ENCODE measurements around the gene SNRPF. TPM values are rescaled to one million over a fixed set of nuclear protein-coding genes. Genes with fewer than 3 reads are reported as not detected.

The SNRPF gene
- total and polyA plus RNA-seq, 8 donors, result 10.9 to 55.4 (median 31.2) TPM; not detected in 2

DNA sequence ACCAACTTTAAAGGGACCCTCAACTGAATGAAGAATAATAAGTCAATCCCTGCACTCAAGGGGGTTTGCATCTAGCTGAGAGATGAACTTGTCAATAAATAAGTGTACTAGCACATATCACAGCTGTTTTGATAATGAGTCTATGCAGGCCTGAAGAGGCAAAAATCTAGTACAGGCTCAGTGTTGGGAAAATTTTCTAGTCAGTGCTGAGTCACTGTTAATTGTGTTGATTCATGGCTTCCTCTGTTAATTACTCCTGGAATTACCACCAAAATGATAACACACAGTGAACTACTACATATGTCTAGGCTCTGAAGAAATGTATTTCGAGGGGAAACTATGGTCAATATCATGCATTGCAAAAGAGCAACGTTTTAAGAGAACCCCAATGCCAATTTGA lies 18.9 kb downstream of the SNRPF start:
- intact Hi-C loops (cut with DNase I; ENCODE audit: low total_unique reads), result no loop called here
- TF ChIP-seq, protein P1, sequence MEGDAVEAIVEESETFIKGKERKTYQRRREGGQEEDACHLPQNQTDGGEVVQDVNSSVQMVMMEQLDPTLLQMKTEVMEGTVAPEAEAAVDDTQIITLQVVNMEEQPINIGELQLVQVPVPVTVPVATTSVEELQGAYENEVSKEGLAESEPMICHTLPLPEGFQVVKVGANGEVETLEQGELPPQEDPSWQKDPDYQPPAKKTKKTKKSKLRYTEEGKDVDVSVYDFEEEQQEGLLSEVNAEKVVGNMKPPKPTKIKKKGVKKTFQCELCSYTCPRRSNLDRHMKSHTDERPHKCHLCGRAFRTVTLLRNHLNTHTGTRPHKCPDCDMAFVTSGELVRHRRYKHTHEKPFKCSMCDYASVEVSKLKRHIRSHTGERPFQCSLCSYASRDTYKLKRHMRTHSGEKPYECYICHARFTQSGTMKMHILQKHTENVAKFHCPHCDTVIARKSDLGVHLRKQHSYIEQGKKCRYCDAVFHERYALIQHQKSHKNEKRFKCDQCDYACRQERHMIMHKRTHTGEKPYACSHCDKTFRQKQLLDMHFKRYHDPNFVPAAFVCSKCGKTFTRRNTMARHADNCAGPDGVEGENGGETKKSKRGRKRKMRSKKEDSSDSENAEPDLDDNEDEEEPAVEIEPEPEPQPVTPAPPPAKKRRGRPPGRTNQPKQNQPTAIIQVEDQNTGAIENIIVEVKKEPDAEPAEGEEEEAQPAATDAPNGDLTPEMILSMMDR (IDR thresholded peaks at IDR 0.05), result no peak
- TF ChIP-seq POLR2AphosphoS5 (IDR thresholded peaks at IDR 0.05) (no peak), POLR2A (IDR thresholded peaks at IDR 0.05) (no peak), EP300 (IDR thresholded peaks at IDR 0.05) (no peak)
- no peak for DNase-seq
- Histone ChIP-seq H3K4me3 (no peak overlapping the region), H3K4me1 (no peaks in the 10 kb centered on the region), H3K27me3 (no peaks in the 10 kb centered on the region), H3K36me3 (peaks cover 0 to 6% (median 2%) of the 10 kb centered on the region in 4 donors), H3K27ac (no peak overlapping the region), H3K9me3 (no peaks in the 10 kb centered on the region)
- WGBS, 5 donors, result 52 to 96% (median 86%) methylated on average over 2 of the region's 2 CpGs

DNA sequence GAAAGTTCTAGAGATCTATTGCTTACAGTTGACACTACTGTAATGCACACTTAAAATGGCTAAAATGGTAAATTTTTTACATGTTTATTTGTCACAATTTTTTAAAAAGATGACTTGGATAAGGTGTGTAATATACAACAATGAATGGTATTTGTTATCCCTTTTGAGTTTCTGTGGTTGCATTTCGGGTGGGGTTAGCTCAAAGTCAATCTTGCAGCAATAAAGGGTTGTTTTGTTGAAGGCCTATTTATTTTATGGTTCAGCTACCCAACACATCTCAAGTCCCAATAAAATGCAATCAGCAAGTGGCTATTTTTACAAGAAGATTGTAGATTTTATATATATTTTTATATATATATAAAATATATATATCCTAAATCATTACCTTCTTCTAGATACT lies 22.1 kb downstream of the SNRPF start:
- intact Hi-C loops (cut with DNase I; ENCODE audit: low total_unique reads), result no loop called here
- Histone ChIP-seq H3K27me3 (no peaks in the 10 kb centered on the region), H3K36me3 (no peaks in the 10 kb centered on the region), H3K27ac (no peak overlapping the region), H3K4me1 (no peaks in the 10 kb centered on the region), H3K4me3 (no peak overlapping the region), H3K9me3 (peaks cover 0 to 4% (median 2%) of the 10 kb centered on the region in 4 donors)
- TF ChIP-seq POLR2A (IDR thresholded peaks at IDR 0.05), result no peak
- TF ChIP-seq POLR2AphosphoS5 (IDR thresholded peaks at IDR 0.05), result no peak
- no peak for TF ChIP-seq EP300 (IDR thresholded peaks at IDR 0.05)
- TF ChIP-seq, protein P1 (IDR thresholded peaks at IDR 0.05), result no peak
- no peak for DNase-seq
- WGBS, 5 donors, result 50 to 92% (median 78%) methylated on average over 1 of the region's 1 CpG

DNA sequence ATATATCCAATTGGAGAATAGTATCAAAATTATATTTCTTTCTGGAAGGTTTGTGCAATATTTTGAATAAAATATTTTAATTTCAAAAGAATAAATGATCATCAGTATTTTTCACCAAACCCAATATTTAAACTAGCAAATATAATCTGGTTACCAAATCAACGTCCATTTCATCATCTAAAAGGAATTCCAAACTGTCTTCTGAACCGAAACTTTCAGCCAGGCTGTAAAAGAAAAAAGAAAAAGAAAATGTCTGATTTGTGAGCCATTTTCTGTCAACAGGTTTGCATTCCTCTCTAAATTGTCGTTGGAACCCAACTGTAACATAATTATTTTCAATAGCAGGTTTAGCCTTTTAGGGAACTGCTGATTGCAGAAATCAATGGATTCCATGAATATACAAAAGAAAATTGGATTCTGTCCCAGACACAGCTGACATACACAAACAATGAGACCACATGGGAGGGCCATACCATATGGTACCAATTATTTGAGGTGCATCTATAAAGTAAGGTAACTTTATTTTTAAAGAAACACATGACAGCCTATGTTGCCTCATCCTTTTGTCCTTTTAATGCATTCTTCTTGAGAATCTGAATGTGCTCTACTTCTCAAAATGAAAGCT lies 22.7 kb downstream of the SNRPF start:
- Histone ChIP-seq H3K4me3 (no peak overlapping the region), H3K27ac (no peak overlapping the region), H3K27me3 (no peaks in the 10 kb centered on the region), H3K4me1 (no peaks in the 10 kb centered on the region), H3K9me3 (peaks cover 0 to 4% (median 2%) of the 10 kb centered on the region in 4 donors), H3K36me3 (no peaks in the 10 kb centered on the region)
- intact Hi-C loops (cut with DNase I; ENCODE audit: low total_unique reads), result no loop called here
- no peak for DNase-seq
- TF ChIP-seq POLR2AphosphoS5 (IDR thresholded peaks at IDR 0.05) (no peak), POLR2A (IDR thresholded peaks at IDR 0.05) (no peak), EP300 (IDR thresholded peaks at IDR 0.05) (no peak)
- TF ChIP-seq, protein P1 (IDR thresholded peaks at IDR 0.05), result no peak
- 59 to 67% (median 64%) methylated on average over 3 of the region's 3 CpGs for WGBS, 5 donors

DNA sequence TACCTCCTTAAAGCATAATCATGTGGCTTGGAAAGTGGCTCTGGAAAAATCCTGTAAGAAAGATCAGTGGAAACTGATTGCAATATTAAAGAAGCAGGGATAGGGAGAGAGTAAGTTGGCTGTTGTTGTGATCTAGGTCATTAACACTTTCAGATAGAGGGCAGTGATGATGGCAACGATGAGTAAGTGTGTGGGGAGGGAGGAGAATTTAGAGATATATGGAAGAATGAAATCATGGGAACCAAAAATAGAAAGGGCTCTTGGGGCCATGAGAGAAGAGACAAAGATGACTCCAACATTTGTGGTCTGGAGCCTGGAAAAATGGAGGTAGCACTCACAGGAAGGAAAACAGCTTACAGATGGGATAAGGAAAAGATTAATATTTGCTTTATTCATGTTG lies 23.3 kb downstream of the SNRPF start:
- WGBS, 5 donors, result 52 to 63% (median 56%) methylated on average over 1 of the region's 1 CpG
- Histone ChIP-seq H3K4me1 (no peaks in the 10 kb centered on the region), H3K9me3 (peaks cover 0 to 4% (median 2%) of the 10 kb centered on the region in 4 donors), H3K27ac (no peak overlapping the region), H3K27me3 (no peaks in the 10 kb centered on the region), H3K36me3 (no peaks in the 10 kb centered on the region), H3K4me3 (no peak overlapping the region)
- TF ChIP-seq POLR2AphosphoS5 (IDR thresholded peaks at IDR 0.05) (no peak), POLR2A (IDR thresholded peaks at IDR 0.05) (no peak), EP300 (IDR thresholded peaks at IDR 0.05) (no peak)
- TF ChIP-seq, protein P1 (IDR thresholded peaks at IDR 0.05), result no peak
- intact Hi-C loops (cut with DNase I; ENCODE audit: low total_unique reads), result no loop called here
- no peak for DNase-seq

Measured in stomach (tissue), 9 donors.